ENCODE data around the gene ANKRD52. TPM values are rescaled to one million over a fixed set of nuclear protein-coding genes. Genes with fewer than 3 reads are reported as not detected.
A peak's percentile ranks its signal among the peaks of the same experiment; 100 is the strongest.
"Not testable (repeated sequence)": the region's sequence is repeated elsewhere in the genome, so short reads cannot be mapped to it uniquely, and the experiment has no call there.

The ANKRD52 gene
- total RNA-seq, 1 donor: 18.8 TPM

DNA sequence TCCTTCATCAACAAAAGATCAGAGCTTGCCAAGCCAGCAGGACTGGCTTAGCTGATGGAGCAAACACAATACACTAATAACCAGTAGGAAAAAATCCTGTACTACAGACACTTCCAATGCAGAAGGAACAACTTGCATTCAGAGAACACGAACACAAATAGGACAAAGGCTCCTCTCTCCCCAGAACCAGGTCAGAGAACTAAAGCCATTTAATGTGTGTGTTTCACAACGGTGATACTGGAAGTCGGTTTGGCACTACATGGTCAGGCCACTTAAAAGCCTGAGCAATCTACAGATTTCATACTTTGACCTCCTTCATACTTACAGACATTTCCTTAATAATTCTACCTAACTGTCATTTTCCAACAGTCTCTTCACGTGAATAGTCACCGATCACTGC, 35.6 kb upstream of the ANKRD52 start:
- Histone ChIP-seq H4K20me1 (ENCODE audit: insufficient read depth, low read length) (peaks cover 24% of the 10 kb centered on the region), H3K9me3 (ENCODE audit: low read depth, low read length) (no peaks in the 10 kb centered on the region), H3K27ac (ENCODE audit: low read depth, low read length) (no peak overlapping the region), H3K36me3 (ENCODE audit: insufficient read depth, low read length) (peaks cover 29% of the 10 kb centered on the region), H3K27me3 (ENCODE audit: insufficient read depth, low read length) (no peaks in the 10 kb centered on the region), H3K79me2 (ENCODE audit: insufficient read depth, low read length) (peaks cover 92% of the 10 kb centered on the region), H2AFZ (ENCODE audit: low read length) (no peak overlapping the region), H3K4me2 (ENCODE audit: insufficient read depth, low read length) (no peak overlapping the region), H3K4me3 (ENCODE audit: insufficient read depth, low read length) (no peak overlapping the region), H3K4me1 (ENCODE audit: insufficient read depth, low read length) (peaks cover 7% of the 10 kb centered on the region)
- DNase-seq (ENCODE audit: insufficient read length, low spot score, missing footprints): no peak
- TF ChIP-seq, protein P1, sequence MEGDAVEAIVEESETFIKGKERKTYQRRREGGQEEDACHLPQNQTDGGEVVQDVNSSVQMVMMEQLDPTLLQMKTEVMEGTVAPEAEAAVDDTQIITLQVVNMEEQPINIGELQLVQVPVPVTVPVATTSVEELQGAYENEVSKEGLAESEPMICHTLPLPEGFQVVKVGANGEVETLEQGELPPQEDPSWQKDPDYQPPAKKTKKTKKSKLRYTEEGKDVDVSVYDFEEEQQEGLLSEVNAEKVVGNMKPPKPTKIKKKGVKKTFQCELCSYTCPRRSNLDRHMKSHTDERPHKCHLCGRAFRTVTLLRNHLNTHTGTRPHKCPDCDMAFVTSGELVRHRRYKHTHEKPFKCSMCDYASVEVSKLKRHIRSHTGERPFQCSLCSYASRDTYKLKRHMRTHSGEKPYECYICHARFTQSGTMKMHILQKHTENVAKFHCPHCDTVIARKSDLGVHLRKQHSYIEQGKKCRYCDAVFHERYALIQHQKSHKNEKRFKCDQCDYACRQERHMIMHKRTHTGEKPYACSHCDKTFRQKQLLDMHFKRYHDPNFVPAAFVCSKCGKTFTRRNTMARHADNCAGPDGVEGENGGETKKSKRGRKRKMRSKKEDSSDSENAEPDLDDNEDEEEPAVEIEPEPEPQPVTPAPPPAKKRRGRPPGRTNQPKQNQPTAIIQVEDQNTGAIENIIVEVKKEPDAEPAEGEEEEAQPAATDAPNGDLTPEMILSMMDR (IDR thresholded peaks at IDR 0.05; ENCODE audit: extremely low read depth, low read depth, low read length): no peak

- Histone ChIP-seq H3K9me3 (ENCODE audit: low read depth, low read length) (no peaks in the 10 kb centered on the region), H3K4me1 (ENCODE audit: insufficient read depth, low read length) (peaks cover 5% of the 10 kb centered on the region), H3K4me3 (ENCODE audit: insufficient read depth, low read length) (no peak overlapping the region), H2AFZ (ENCODE audit: low read length) (no peak overlapping the region), H3K36me3 (ENCODE audit: insufficient read depth, low read length) (peaks cover 41% of the 10 kb centered on the region), H3K79me2 (ENCODE audit: insufficient read depth, low read length) (peaks cover 62% of the 10 kb centered on the region), H3K27me3 (ENCODE audit: insufficient read depth, low read length) (no peaks in the 10 kb centered on the region), H3K27ac (ENCODE audit: low read depth, low read length) (no peak overlapping the region), H4K20me1 (ENCODE audit: insufficient read depth, low read length) (peaks cover 17% of the 10 kb centered on the region), H3K4me2 (ENCODE audit: insufficient read depth, low read length) (no peak overlapping the region)
- TF ChIP-seq, protein P1 (IDR thresholded peaks at IDR 0.05; ENCODE audit: extremely low read depth, low read depth, low read length): no peak
- DNase-seq (ENCODE audit: insufficient read length, low spot score, missing footprints): no peak
Observed at GRCh38 chr12:56288705-56289387, 30.7 kb upstream of the ANKRD52 start.

DNA sequence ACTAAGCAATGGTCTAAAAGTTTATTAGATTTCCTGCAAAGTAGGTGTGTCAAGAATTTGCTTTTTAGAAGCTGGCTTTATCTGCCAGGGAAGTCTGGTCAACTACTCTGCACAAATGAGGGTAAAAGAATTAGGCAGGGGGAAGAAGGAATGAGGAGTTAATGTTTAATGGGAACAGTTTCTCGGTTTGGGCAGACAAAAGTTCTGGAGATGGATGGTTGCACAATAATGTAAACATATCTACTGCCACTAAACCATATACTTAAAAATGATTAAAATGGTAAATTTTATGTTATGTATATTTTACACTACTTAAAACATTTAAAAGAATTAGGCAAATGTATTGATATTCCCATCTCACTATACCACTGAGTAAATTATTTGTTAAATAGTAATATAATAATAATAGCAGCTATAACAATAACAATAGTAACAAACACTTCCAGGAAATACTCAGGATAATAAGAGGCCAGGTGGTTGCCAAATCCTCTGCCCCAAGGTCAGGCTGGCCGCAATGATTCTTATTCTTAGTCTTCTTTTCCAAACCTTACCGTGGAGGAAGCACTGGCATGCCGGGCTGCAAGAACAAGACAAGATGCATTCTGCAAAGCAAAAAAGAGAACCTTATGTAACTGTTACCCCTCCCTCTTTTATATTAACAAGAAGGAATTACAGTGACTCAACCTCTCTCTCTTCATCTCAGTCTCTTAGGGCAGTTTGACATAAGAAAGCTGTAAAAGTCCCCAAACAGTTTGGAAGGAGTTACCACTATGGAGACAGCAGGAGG, 28.1 kb upstream of the ANKRD52 start:
- peak; percentile 21 for DNase-seq (ENCODE audit: insufficient read length, low spot score, missing footprints)

DNA sequence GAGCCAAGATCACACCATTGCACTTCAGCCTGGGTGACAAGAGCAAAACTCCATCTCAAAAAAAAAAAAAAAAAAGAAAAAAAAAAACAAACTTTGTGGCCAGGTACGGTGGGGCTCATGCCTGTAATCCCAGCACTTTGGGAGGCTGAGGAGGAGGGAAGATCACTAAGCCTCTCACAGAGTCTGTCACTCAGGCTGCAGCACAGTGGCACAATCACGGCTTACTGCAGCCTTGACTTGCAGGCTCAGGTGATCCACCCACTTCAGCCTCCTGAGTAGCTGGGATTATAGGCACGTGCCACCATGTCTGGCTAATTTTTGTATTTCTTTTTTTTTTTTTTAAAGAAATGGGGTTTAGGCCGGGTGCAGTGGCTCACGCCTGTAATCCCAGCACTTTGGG, 26.1 kb upstream of the ANKRD52 start:
- H3K4me3 ChIP-seq (ENCODE audit: insufficient read depth, low read length); H3K27me3 ChIP-seq (ENCODE audit: insufficient read depth, low read length); DNase-seq (ENCODE audit: insufficient read length, low spot score, missing footprints); H3K4me2 ChIP-seq (ENCODE audit: insufficient read depth, low read length); H3K27ac ChIP-seq (ENCODE audit: low read depth, low read length); H4K20me1 ChIP-seq (ENCODE audit: insufficient read depth, low read length); H2AFZ ChIP-seq (ENCODE audit: low read length); H3K9me3 ChIP-seq (ENCODE audit: low read depth, low read length); H3K4me1 ChIP-seq (ENCODE audit: insufficient read depth, low read length): not testable (repeated sequence)
- Histone ChIP-seq H3K79me2 (ENCODE audit: insufficient read depth, low read length) (peaks cover 22% of the 10 kb centered on the region), H3K36me3 (ENCODE audit: insufficient read depth, low read length) (peaks cover 61% of the 10 kb centered on the region)

More for the DNA sequence above, 28.1 kb upstream of the ANKRD52 start:
- Histone ChIP-seq H3K4me3 (ENCODE audit: insufficient read depth, low read length) (no peak overlapping the region), H3K79me2 (ENCODE audit: insufficient read depth, low read length) (peaks cover 39% of the 10 kb centered on the region), H3K9me3 (ENCODE audit: low read depth, low read length) (no peaks in the 10 kb centered on the region), H2AFZ (ENCODE audit: low read length) (no peak overlapping the region), H3K27ac (ENCODE audit: low read depth, low read length) (no peak overlapping the region), H3K27me3 (ENCODE audit: insufficient read depth, low read length) (no peaks in the 10 kb centered on the region), H3K36me3 (ENCODE audit: insufficient read depth, low read length) (peaks cover 55% of the 10 kb centered on the region), H4K20me1 (ENCODE audit: insufficient read depth, low read length) (peaks cover 8% of the 10 kb centered on the region), H3K4me1 (ENCODE audit: insufficient read depth, low read length) (peaks cover 5% of the 10 kb centered on the region), H3K4me2 (ENCODE audit: insufficient read depth, low read length) (no peak overlapping the region)
- TF ChIP-seq, protein P1 (IDR thresholded peaks at IDR 0.05; ENCODE audit: extremely low read depth, low read depth, low read length): no peak

All from osteoblast (primary cell).